ENCODE data around the gene ZNF445.

The ZNF445 gene

GRCh38 chr3:44455318-44455717 is 22.2 kb downstream of the ZNF445 start:
- H3K27ac ChIP-seq: no peak overlapping the region

DNA sequence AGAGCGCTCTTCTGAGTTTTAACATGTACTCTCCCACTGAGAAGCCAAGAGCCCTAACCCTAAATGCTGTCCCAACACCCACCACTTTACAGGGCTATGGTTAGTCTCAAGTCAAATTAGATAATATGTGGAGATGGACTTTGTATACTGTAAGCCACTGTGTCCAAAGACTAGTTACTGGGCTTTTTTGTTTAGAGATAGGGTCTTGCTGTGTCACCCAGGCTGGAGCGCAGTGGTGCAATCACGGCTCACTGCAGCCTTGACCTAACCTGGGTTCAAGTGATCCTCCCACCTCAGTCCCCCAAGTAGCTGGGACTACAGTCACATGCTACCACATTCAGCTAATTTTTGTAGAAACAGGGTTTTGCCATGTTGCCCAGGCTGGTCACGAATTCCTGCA is 23.2 kb downstream of the ZNF445 start:
- TF ChIP-seq CTCF (IDR thresholded peaks at IDR 0.05) (no peak), ZFX (IDR thresholded peaks at IDR 0.05; ENCODE audit: borderline replicate concordance) (no peak)
- H3K27ac ChIP-seq: no peak overlapping the region

More at GRCh38 chr3:44455318-44455717, 22.2 kb downstream of the ZNF445 start:
- TF ChIP-seq ZFX (IDR thresholded peaks at IDR 0.05; ENCODE audit: borderline replicate concordance) (no peak), CTCF (IDR thresholded peaks at IDR 0.05) (no peak)

GRCh38 chr3:44451441-44451840 is 26.0 kb downstream of the ZNF445 start:
- H3K27ac ChIP-seq: no peak overlapping the region
- no peak for TF ChIP-seq ZFX (IDR thresholded peaks at IDR 0.05; ENCODE audit: borderline replicate concordance)
- TF ChIP-seq CTCF (IDR thresholded peaks at IDR 0.05): no peak

GRCh38 chr3:44446929-44447328 is 30.5 kb downstream of the ZNF445 start:
- H3K27ac ChIP-seq: no peak overlapping the region
- TF ChIP-seq CTCF (IDR thresholded peaks at IDR 0.05) (no peak), ZFX (IDR thresholded peaks at IDR 0.05; ENCODE audit: borderline replicate concordance) (no peak)

GRCh38 chr3:44445786-44446185 is 31.7 kb downstream of the ZNF445 start:
- no peak overlapping the region for H3K27ac ChIP-seq
- no peak for TF ChIP-seq ZFX (IDR thresholded peaks at IDR 0.05; ENCODE audit: borderline replicate concordance)
- no peak for TF ChIP-seq CTCF (IDR thresholded peaks at IDR 0.05)

GRCh38 chr3:44444896-44445691 is 32.4 kb downstream of the ZNF445 start:
- TF ChIP-seq CTCF (IDR thresholded peaks at IDR 0.05): no peak
- H3K27ac ChIP-seq: no peak overlapping the region

DNA sequence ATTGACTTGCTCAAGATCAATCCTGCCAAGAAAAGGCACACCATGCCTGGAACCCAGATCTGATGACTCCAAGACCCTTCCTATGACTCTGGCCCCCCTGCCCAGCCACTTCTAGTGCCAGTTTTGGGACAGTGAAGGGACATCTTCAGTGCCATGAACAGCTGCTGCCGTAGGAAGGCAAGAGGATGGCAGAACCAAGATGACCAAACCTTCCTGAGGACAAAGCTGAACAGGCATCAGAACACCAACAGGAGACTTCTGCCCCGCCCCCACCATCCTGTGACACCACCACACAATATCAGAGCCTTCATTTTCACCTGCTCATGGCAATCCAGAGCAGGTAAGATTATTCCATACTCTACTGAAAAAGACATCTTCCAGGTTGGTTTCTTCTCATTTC is 33.0 kb downstream of the ZNF445 start:
- H3K27ac ChIP-seq: no peak overlapping the region
- TF ChIP-seq ZFX (IDR thresholded peaks at IDR 0.05; ENCODE audit: borderline replicate concordance) (no peak), CTCF (IDR thresholded peaks at IDR 0.05) (no peak)
